Activated CD8-positive, alpha-beta T cell treated with anti-CD3 and anti-CD28 coated beads, Interleukin-2, amount 10 ng/mL, durations not matched to agents 7 days and 5 days (primary cell): ENCODE results near the gene CD151. TPM values are rescaled to one million over a fixed set of nuclear protein-coding genes. Genes with fewer than 3 reads are reported as not detected.

Experiments
- ATAC-seq: fragments of 150-1000 bp; cut with Tn5 transposase; one replicate; pipeline ENCODE4 v1.10.0; 2021; ENCODE audit warnings: moderate library complexity
- CTCF ChIA-PET: fragments of 350-600 bp; sonication (Branson Sonifier 250); formaldehyde crosslinking; loops from one replicate; lab custom pipeline; 2021; ENCODE audit warnings: antibody characterized with exemption; lab: Charles Lee
- POLR2A ChIA-PET: fragments of 350-600 bp; sonication (Branson Sonifier 250); formaldehyde crosslinking; loops from one replicate; lab custom pipeline; 2021; ENCODE audit warnings: antibody characterized with exemption; lab: Charles Lee
- DNase-seq: peaks from one replicate; pipeline ENCODE4 v3.0.0-alpha.2; 2020
- H3K27ac Mint-ChIP-seq: one replicate; pipeline ENCODE4 v1.8.0; 2021; ENCODE audit warnings: mild to moderate bottlenecking, mixed read lengths
- H3K27me3 Mint-ChIP-seq: one replicate; pipeline ENCODE4 v1.8.0; 2021; ENCODE audit warnings: low read depth, mixed read lengths
- H3K36me3 Mint-ChIP-seq: one replicate; pipeline ENCODE4 v1.8.0; 2021; ENCODE audit warnings: low read depth, mixed read lengths
- H3K4me1 Mint-ChIP-seq: one replicate; pipeline ENCODE4 v1.8.0; 2021; ENCODE audit warnings: low read depth, mixed read lengths
- H3K4me3 Mint-ChIP-seq: one replicate; pipeline ENCODE4 v1.8.0; 2021; ENCODE audit warnings: mild to moderate bottlenecking, mixed read lengths
- H3K9me3 Mint-ChIP-seq: one replicate; pipeline ENCODE4 v1.8.0; 2022; ENCODE audit warnings: mixed read lengths; ENCODE audit not compliant: insufficient read depth
- total RNA-seq, 2 experiments: library from RNA; stranded (reverse); gene quantifications; one replicate each; pipeline ENCODE4 v1.2.3, GENCODE V29; 2021

The CD151 gene
- total RNA-seq, 2 experiments from 2014 or later, result 27.0 to 29.7 TPM

DNA sequence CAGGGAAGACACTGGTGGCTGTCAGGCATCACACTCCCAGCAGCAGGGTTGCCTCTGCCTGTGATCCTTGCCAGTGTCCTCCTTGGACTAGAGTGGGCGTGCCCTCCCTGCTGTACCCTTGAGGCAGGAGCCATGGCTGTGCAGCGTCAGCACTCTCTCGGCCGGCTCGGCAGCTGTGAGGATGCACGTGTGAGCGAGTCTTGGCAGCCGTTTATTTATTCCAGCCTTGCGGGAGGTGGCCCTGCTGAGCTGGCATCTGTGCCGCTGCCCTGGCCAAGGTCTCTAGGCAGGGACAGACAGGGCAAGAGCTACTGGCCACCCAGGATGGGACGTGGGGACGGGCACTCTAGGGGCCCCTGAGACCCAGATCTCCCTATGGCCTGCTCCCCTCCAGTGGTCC is 43.8 kb downstream of the CD151 start:
- Mint-ChIP-seq H3K4me3 (no peak overlapping the region), H3K4me1 (no peaks in the 10 kb centered on the region), H3K36me3 (peaks cover 3% of the 10 kb centered on the region), H3K27me3 (no peaks in the 10 kb centered on the region), H3K27ac (no peak overlapping the region), H3K9me3 (no peaks in the 10 kb centered on the region)
- no peak for DNase-seq
- POLR2A ChIA-PET, result no interaction called here
- CTCF ChIA-PET, result no interaction called here
- no peak for ATAC-seq

GRCh38 chr11:877565-877964 is 44.8 kb downstream of the CD151 start:
- H3K27ac Mint-ChIP-seq, result no peak overlapping the region

GRCh38 chr11:880447-880846 is 47.7 kb downstream of the CD151 start:
- DNase-seq, result no peak
- no peak for ATAC-seq
- no peaks in the 10 kb centered on the region for H3K36me3 Mint-ChIP-seq
- no peak overlapping the region for H3K27ac Mint-ChIP-seq
- ChIA-PET CTCF (no interaction called here), POLR2A (no interaction called here)
- H3K4me3 Mint-ChIP-seq, result no peak overlapping the region
- H3K27me3 Mint-ChIP-seq, result no peaks in the 10 kb centered on the region
- no peaks in the 10 kb centered on the region for H3K4me1 Mint-ChIP-seq
- H3K9me3 Mint-ChIP-seq, result no peaks in the 10 kb centered on the region

More at GRCh38 chr11:877565-877964, 44.8 kb downstream of the CD151 start:
- ATAC-seq, result peak; percentile 55
- POLR2A ChIA-PET, result no interaction called here
- Mint-ChIP-seq H3K36me3 (peaks cover 3% of the 10 kb centered on the region), H3K9me3 (no peaks in the 10 kb centered on the region), H3K27me3 (no peaks in the 10 kb centered on the region), H3K4me3 (no peak overlapping the region), H3K4me1 (no peaks in the 10 kb centered on the region)
- CTCF ChIA-PET, result no interaction called here
- DNase-seq, result peak; percentile 26

- Mint-ChIP-seq H3K4me1 (no peaks in the 10 kb centered on the region), H3K27ac (no peak overlapping the region), H3K36me3 (peaks cover 6% of the 10 kb centered on the region), H3K27me3 (no peaks in the 10 kb centered on the region), H3K4me3 (no peak overlapping the region), H3K9me3 (no peaks in the 10 kb centered on the region)
- DNase-seq, result no peak
- ChIA-PET POLR2A (no interaction called here), CTCF (no interaction called here)
- ATAC-seq, result no peak
These were observed 49.8 kb downstream of the CD151 start for GRCh38 chr11:882596-882995.

DNA sequence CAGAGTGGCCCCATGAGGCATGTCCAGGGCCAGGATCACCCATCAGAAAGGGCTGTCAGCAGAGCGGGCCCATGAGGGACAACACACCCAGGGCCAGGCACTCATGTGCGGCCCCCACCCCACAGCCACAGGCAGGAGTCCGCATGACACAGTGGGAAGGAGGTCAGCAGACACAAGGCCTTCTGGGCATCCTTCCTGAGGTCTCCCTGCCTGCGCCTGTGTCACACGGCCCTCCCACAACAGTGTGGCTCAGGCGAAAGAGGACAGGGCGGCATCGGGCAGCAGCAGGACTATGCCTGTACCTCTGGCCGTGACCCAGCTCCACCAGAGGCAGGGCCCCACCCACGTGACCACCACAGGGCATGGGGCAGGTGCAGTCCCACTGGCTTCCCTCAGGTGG is 50.8 kb downstream of the CD151 start:
- DNase-seq (no peak), ATAC-seq (no peak)
- ChIA-PET CTCF (no interaction called here), POLR2A (no interaction called here)
- Mint-ChIP-seq H3K4me3 (no peak overlapping the region), H3K27me3 (no peaks in the 10 kb centered on the region), H3K4me1 (no peaks in the 10 kb centered on the region), H3K9me3 (no peaks in the 10 kb centered on the region), H3K27ac (peak overlapping the region; percentile 20), H3K36me3 (peaks cover 6% of the 10 kb centered on the region)

DNA sequence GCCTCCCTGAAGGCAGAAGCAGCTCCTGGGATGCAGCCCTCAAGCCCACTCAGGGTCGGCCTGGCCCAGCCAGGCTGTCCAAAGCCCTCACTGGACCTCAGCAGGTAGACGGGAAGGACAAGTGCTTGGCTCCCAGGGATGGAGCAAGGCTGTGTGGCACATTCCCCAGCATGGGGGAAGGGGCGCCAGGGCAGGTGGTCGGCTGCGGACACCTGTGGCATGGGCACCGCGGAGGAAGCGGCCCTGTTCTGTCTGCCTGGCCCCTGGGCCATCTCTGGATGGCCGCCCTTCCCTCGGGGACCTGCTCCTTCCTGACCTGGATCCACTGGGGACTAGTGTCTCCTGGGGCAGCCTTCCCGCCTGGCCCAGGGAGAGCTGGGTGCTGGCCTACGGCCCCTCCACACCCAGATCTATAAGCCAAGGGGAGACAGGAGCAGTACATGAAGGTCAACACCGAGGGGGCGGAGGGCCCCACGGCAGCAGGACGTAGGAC is 51.9 kb downstream of the CD151 start:
- H3K4me1 Mint-ChIP-seq, result no peaks in the 10 kb centered on the region
- POLR2A ChIA-PET, result no interaction called here
- H3K27ac Mint-ChIP-seq, result no peak overlapping the region
- peaks cover 6% of the 10 kb centered on the region for H3K36me3 Mint-ChIP-seq
- CTCF ChIA-PET, result no interaction called here
- H3K27me3 Mint-ChIP-seq, result no peaks in the 10 kb centered on the region
- DNase-seq (no peak), ATAC-seq (no peak)
- no peaks in the 10 kb centered on the region for H3K9me3 Mint-ChIP-seq
- no peak overlapping the region for H3K4me3 Mint-ChIP-seq

GRCh38 chr11:886568-886967 is 53.8 kb downstream of the CD151 start:
- H3K4me1 Mint-ChIP-seq, result peaks cover 3% of the 10 kb centered on the region
- ATAC-seq (no peak), DNase-seq (no peak)
- no peaks in the 10 kb centered on the region for H3K9me3 Mint-ChIP-seq
- POLR2A ChIA-PET, result no interaction called here
- CTCF ChIA-PET, result no interaction called here
- H3K4me3 Mint-ChIP-seq, result no peak overlapping the region
- H3K27me3 Mint-ChIP-seq, result no peaks in the 10 kb centered on the region
- H3K27ac Mint-ChIP-seq, result no peak overlapping the region
- peaks cover 6% of the 10 kb centered on the region for H3K36me3 Mint-ChIP-seq

DNA sequence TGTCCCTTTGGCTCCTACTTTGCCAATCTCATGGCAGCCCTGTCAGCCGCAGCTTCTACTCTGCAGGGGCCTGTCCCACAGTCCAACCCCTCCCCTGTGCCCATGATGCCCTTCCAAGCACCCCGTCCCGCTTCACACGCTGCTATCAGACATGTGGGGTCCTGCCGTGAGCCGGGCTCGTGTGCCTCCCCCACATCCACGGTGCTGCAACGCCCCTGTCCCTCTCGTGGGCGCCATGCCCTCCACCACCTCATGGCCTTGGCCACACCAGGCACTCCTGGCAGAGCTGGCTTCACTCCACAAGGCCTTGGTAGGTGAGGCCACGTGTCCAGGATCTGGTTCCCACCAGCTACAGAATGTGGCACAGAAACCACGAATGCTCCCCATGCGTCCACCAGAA is 54.8 kb downstream of the CD151 start:
- no peak for DNase-seq
- no peak for ATAC-seq
- no peaks in the 10 kb centered on the region for H3K9me3 Mint-ChIP-seq
- H3K27ac Mint-ChIP-seq, result peak overlapping the region; percentile 11
- no peaks in the 10 kb centered on the region for H3K27me3 Mint-ChIP-seq
- no peak overlapping the region for H3K4me3 Mint-ChIP-seq
- peaks cover 3% of the 10 kb centered on the region for H3K4me1 Mint-ChIP-seq
- CTCF ChIA-PET, result no interaction called here
- POLR2A ChIA-PET, result no interaction called here
- H3K36me3 Mint-ChIP-seq, result peaks cover 6% of the 10 kb centered on the region

Other genes with a start within 250 kb of the CD151 start
- 100 to 1,000 TPM; 120 to 136 TPM for gene IRF7, start 217.0 kb upstream of the CD151 start, total RNA-seq
- not detected for gene CDHR5, start 208.0 kb upstream of the CD151 start, total RNA-seq
- gene SCT, start 205.8 kb upstream of the CD151 start, total RNA-seq, result not detected
- under 1 TPM; 0.42 to 0.76 TPM for gene DRD4, start 195.7 kb upstream of the CD151 start, total RNA-seq
- 10 to 100 TPM; 34.1 to 36.7 TPM for gene DEAF1, start 137.7 kb upstream of the CD151 start, total RNA-seq
- 10 to 100 TPM; 27.1 to 29.8 TPM for gene TMEM80, start 137.1 kb upstream of the CD151 start, total RNA-seq
- 10 to 100 TPM; 13.9 to 15.0 TPM for gene EPS8L2, start 126.7 kb upstream of the CD151 start, total RNA-seq
- gene TALDO1, start 85.5 kb upstream of the CD151 start, total RNA-seq, result 100 to 1,000 TPM; 278 to 289 TPM
- 10 to 100 TPM; 52.1 to 63.2 TPM for gene GATD1, start 55.5 kb upstream of the CD151 start, total RNA-seq
- 1 to 10 TPM in 1 of 2 experiments, under 1 TPM in 1; 0.61 to 1.9 TPM for gene CEND1, start 42.9 kb upstream of the CD151 start, total RNA-seq
- gene SLC25A22, start 34.7 kb upstream of the CD151 start, total RNA-seq, result 10 to 100 TPM; 51.2 to 56.4 TPM
- gene PIDD1, start 27.7 kb upstream of the CD151 start, total RNA-seq, result 10 to 100 TPM; 59.3 to 60.5 TPM
- 1,000 to 10,000 TPM; 2,268 to 2,338 TPM for gene RPLP2, start 23.0 kb upstream of the CD151 start, total RNA-seq
- 10 to 100 TPM; 67.3 to 76.6 TPM for gene PNPLA2, start 14.0 kb upstream of the CD151 start, total RNA-seq
- gene CRACR2B, start 5.0 kb upstream of the CD151 start, total RNA-seq, result 10 to 100 TPM; 17.2 to 18.7 TPM
- 100 to 1,000 TPM; 127 to 140 TPM for gene POLR2L, start 9.6 kb downstream of the CD151 start, total RNA-seq
- gene TSPAN4, start 9.9 kb downstream of the CD151 start, total RNA-seq, result 10 to 100 TPM; 20.0 to 21.7 TPM
- 10 to 100 TPM; 46.1 to 48.4 TPM for gene CHID1, start 77.9 kb downstream of the CD151 start, total RNA-seq
- gene AP2A2, start 92.9 kb downstream of the CD151 start, total RNA-seq, result 10 to 100 TPM; 40.1 to 54.0 TPM
- not detected for gene MUC6, start 203.8 kb downstream of the CD151 start, total RNA-seq
- not detected for gene MUC2, start 241.9 kb downstream of the CD151 start, total RNA-seq